GM21526 (cell line): ENCODE results near the gene UIMC1.
"Not testable (repeated sequence)": the region's sequence is repeated elsewhere in the genome, so short reads cannot be mapped to it uniquely, and the experiment has no call there.

Experiments used
- ATAC-seq: cut with Tn5 transposase; IDR thresholded peaks from one replicate; pipeline ENCODE4 v1.9.1; 2021; ENCODE audit warnings: moderate library complexity; ENCODE audit not compliant: unreplicated experiment, low FRiP score

Gene UIMC1

GRCh38 chr5:177006265-177006972 lies at the start of gene UIMC1:
Gene UIMC1, minus strand, starts transcription at chr5:177006779. Its CDS starts 24,164 bp downstream, at chr5:176982615.
- peak; percentile 75 for ATAC-seq

GRCh38 chr5:177049285-177049684 lies 42.7 kb upstream of the UIMC1 start:
- ATAC-seq: no peak

GRCh38 chr5:177048531-177048930 lies 42.0 kb upstream of the UIMC1 start:
- ATAC-seq: not testable (repeated sequence)

GRCh38 chr5:177045631-177046030 lies 39.1 kb upstream of the UIMC1 start:
- ATAC-seq: no peak

- ATAC-seq: no peak
These were observed 38.1 kb upstream of the UIMC1 start for GRCh38 chr5:177044641-177045040.

GRCh38 chr5:177043958-177044357 lies 37.4 kb upstream of the UIMC1 start:
- ATAC-seq: no peak

GRCh38 chr5:177043114-177043513 lies 36.5 kb upstream of the UIMC1 start:
- ATAC-seq: no peak

- no peak for ATAC-seq
These were observed 35.4 kb upstream of the UIMC1 start for GRCh38 chr5:177041936-177042335.

- no peak for ATAC-seq
These were observed 34.3 kb upstream of the UIMC1 start for GRCh38 chr5:177040814-177041420.

GRCh38 chr5:177036921-177037320 lies 30.3 kb upstream of the UIMC1 start:
- no peak for ATAC-seq

- ATAC-seq: no peak
These were observed 29.9 kb upstream of the UIMC1 start for GRCh38 chr5:177036443-177036842.

GRCh38 chr5:177035976-177036375 lies 29.4 kb upstream of the UIMC1 start:
- no peak for ATAC-seq

- ATAC-seq: no peak
These were observed 22.9 kb upstream of the UIMC1 start for GRCh38 chr5:177029498-177029897.

- no peak for ATAC-seq
These were observed 21.1 kb upstream of the UIMC1 start for GRCh38 chr5:177027665-177028064.

- ATAC-seq: no peak
These were observed 18.6 kb upstream of the UIMC1 start for GRCh38 chr5:177025101-177025601.

GRCh38 chr5:177024559-177024958 lies 18.0 kb upstream of the UIMC1 start:
- ATAC-seq: no peak

- peak; percentile 4 for ATAC-seq
These were observed 16.7 kb upstream of the UIMC1 start for GRCh38 chr5:177023303-177023664.

- peak; percentile 83 for ATAC-seq
These were observed 16.1 kb upstream of the UIMC1 start, which contains the start of gene ZNF346 for GRCh38 chr5:177022386-177023302. Gene ZNF346, plus strand, starts transcription at chr5:177022696. Its CDS starts 43 bp downstream, at chr5:177022739.

GRCh38 chr5:177020033-177020432 lies 13.5 kb upstream of the UIMC1 start:
- no peak for ATAC-seq

- no peak for ATAC-seq
These were observed 11.8 kb upstream of the UIMC1 start for GRCh38 chr5:177018341-177018740.

GRCh38 chr5:177015156-177015555 lies 8.6 kb upstream of the UIMC1 start:
- no peak for ATAC-seq
